ENCODE results near the gene HBE1.

HBE1 gene

DNA sequence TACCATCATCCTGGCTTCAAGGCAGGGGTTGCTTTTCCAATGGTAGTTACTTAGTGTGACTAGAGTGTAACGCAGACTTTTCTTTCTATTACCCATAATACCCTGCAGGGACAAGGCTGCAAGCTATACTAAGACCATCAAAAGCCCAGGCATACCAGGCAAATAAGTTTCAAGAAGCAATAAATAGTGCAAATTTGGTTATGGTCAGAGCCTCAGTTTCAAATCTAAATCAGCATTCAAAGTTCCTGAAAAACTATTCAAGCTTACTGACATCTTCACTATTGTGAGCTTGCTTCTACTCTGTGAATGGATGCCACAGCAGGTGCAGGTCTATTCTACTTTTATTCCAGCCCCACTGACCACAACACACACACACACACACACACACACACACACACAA lies 40.4 kb downstream of the HBE1 start:
- no peak for TF ChIP-seq CTCF (IDR thresholded peaks at IDR 0.05; ENCODE audit: borderline replicate concordance, control extremely low read depth, extremely low read depth, insufficient read depth, missing control alignments)
- in situ Hi-C loops (cut with MboI; ENCODE audit: low sequenced_read_pairs, unreplicated experiment), result no loop called here

DNA sequence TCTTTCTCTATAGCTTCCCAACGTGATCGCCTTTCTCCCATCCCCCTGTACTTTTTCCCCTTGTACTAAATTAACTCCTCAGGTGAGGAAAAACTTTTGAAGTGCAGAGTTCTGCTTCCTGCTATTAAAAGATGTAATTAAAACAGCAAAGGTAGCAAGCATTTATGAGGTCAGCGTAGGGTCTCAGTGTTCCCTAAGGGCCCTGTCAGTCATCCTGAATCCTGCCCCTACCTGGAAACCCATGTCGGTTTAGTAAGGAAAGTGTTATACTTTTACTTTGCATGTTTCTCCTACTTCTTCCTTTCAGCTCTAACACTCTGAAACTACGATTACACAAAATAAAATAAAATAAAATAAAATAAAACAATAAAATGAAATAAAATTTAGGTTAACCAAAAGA lies 41.6 kb downstream of the HBE1 start:
- in situ Hi-C loops (cut with MboI; ENCODE audit: low sequenced_read_pairs, unreplicated experiment), result no loop called here

More for the DNA sequence above, 40.4 kb downstream of the HBE1 start:
- no peak for DNase-seq (ENCODE audit: low spot score)

DNA sequence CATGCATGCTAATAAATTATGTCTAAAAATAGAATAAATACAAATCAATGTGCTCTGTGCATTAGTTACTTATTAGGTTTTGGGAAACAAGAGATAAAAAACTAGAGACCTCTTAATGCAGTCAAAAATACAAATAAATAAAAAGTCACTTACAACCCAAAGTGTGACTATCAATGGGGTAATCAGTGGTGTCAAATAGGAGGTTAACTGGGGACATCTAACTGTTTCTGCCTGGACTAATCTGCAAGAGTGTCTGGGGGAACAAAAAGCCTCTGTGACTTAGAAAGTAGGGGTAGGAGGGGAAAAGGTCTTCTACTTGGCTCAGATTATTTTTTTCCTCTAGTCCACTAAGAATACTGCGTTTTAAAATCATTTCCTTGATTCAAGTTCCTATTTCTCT lies 42.1 kb downstream of the HBE1 start:
- in situ Hi-C loops (cut with MboI; ENCODE audit: low sequenced_read_pairs, unreplicated experiment), result no loop called here
- no peak for TF ChIP-seq CTCF (IDR thresholded peaks at IDR 0.05; ENCODE audit: borderline replicate concordance, control extremely low read depth, extremely low read depth, insufficient read depth, missing control alignments)
- no peak for DNase-seq (ENCODE audit: low spot score)

More for the DNA sequence above, 41.6 kb downstream of the HBE1 start:
- no peak for TF ChIP-seq CTCF (IDR thresholded peaks at IDR 0.05; ENCODE audit: borderline replicate concordance, control extremely low read depth, extremely low read depth, insufficient read depth, missing control alignments)
- DNase-seq (ENCODE audit: low spot score), result no peak

DNA sequence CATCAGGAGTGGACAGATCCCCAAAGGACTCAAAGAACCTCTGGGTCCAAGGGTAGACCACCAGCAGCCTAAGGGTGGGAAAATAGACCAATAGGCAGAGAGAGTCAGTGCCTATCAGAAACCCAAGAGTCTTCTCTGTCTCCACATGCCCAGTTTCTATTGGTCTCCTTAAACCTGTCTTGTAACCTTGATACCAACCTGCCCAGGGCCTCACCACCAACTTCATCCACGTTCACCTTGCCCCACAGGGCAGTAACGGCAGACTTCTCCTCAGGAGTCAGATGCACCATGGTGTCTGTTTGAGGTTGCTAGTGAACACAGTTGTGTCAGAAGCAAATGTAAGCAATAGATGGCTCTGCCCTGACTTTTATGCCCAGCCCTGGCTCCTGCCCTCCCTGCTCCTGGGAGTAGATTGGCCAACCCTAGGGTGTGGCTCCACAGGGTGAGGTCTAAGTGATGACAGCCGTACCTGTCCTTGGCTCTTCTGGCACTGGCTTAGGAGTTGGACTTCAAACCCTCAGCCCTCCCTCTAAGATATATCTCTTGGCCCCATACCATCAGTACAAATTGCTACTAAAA lies 42.9 kb downstream of the HBE1 start, which contains the start of gene HBB:
Gene HBB, minus strand, starts transcription at position 340 of the 579 bp plus-strand sequence. Its CDS starts 50 bp downstream, at position 290.
- in situ Hi-C loops (cut with MboI; ENCODE audit: low sequenced_read_pairs, unreplicated experiment), result no loop called here
- TF ChIP-seq CTCF (IDR thresholded peaks at IDR 0.05; ENCODE audit: borderline replicate concordance, control extremely low read depth, extremely low read depth, insufficient read depth, missing control alignments), result no peak
- no peak for DNase-seq (ENCODE audit: low spot score)

- in situ Hi-C loops (cut with MboI; ENCODE audit: low sequenced_read_pairs, unreplicated experiment), result no loop called here
- no peak for TF ChIP-seq CTCF (IDR thresholded peaks at IDR 0.05; ENCODE audit: borderline replicate concordance, control extremely low read depth, extremely low read depth, insufficient read depth, missing control alignments)
- DNase-seq (ENCODE audit: low spot score), result no peak
Measured at GRCh38 chr11:5225480-5225871, 44.3 kb downstream of the HBE1 start.

DNA sequence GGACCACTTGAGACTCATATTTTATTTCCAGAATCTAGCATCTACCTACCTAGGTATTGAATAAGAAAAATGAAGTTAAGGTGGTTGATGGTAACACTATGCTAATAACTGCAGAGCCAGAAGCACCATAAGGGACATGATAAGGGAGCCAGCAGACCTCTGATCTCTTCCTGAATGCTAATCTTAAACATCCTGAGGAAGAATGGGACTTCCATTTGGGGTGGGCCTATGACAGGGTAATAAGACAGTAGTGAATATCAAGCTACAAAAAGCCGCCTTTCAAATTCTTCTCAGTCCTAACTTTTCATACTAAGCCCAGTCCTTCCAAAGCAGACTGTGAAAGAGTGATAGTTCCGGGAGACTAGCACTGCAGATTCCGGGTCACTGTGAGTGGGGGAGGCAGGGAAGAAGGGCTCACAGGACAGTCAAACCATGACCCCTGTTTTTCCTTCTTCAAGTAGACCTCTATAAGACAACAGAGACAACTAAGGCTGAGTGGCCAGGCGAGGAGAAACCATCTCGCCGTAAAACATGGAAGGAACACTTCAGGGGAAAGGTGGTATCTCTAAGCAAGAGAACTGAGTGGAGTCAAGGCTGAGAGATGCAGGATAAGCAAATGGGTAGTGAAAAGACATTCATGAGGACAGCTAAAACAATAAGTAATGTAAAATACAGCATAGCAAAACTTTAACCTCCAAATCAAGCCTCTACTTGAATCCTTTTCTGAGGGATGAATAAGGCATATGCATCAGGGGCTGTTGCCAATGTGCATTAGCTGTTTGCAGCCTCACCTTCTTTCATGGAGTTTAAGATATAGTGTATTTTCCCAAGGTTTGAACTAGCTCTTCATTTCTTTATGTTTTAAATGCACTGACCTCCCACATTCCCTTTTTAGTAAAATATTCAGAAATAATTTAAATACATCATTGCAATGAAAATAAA lies 44.9 kb downstream of the HBE1 start:
- no peak for DNase-seq (ENCODE audit: low spot score)
- in situ Hi-C loops (cut with MboI; ENCODE audit: low sequenced_read_pairs, unreplicated experiment), result loop anchor here (25.0 kb wide), 1 partner anchor 137 kb away; the partner anchor contains the start of gene OR51B6
- no peak for TF ChIP-seq CTCF (IDR thresholded peaks at IDR 0.05; ENCODE audit: borderline replicate concordance, control extremely low read depth, extremely low read depth, insufficient read depth, missing control alignments)
